ENCODE data around the gene NEURL4.

Gene NEURL4

DNA sequence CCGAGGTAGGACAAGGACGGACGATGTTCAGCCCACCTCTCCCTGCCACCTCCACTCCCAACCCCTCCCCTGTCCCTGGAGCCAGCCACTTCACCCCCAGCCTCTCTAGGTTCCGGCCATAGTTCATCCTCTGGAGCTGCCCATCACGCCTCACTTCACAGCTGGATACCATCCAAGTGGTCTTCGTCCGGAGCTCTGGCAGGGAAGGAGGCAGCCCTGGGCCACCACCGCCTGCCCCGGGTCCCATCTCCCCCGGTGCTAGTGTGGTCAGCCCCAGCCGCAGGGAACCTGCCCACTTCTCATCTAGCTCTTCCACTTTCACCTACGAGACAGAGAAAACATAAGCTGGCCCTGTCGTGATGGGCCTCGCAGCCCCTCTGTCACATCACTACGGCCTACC, 7.7 kb downstream of the NEURL4 start:
- DNase-seq = no peak

DNA sequence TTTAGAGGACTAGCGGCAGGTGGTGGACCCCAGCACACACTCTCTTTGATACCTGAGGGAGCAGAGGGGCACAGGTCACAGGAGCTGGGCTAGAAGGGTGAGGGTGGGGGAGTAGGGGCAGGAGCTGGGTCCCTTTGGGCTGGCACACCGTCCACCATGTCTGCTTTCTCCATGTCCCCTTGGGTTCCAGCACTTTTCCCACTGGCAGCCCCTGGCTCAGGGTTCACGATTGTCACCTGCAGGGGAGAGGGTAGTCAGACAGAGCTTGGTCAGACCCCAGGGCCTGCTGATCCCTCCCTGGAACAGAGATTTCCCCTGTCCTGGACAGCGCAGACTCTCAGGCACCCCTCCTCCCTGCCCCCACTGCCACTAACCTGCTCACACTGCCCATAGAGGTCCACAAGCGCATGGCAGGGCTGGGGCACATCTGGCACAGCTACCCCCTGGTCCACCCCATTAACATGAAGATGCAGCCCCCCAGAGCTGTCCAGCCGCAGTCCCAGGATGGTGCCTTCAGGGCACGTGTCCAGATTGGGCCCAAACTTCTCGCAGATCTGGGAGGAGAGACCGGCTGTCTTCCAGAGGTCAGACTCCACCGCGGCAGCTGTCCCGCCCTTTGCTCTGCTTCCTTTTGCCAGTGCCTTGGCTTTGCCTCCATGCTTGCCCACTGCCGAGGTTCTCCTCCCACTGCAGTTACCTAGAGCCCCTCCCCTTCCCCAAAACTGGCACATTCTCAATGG, 10.8 kb downstream of the NEURL4 start:
- no peak for DNase-seq

DNA sequence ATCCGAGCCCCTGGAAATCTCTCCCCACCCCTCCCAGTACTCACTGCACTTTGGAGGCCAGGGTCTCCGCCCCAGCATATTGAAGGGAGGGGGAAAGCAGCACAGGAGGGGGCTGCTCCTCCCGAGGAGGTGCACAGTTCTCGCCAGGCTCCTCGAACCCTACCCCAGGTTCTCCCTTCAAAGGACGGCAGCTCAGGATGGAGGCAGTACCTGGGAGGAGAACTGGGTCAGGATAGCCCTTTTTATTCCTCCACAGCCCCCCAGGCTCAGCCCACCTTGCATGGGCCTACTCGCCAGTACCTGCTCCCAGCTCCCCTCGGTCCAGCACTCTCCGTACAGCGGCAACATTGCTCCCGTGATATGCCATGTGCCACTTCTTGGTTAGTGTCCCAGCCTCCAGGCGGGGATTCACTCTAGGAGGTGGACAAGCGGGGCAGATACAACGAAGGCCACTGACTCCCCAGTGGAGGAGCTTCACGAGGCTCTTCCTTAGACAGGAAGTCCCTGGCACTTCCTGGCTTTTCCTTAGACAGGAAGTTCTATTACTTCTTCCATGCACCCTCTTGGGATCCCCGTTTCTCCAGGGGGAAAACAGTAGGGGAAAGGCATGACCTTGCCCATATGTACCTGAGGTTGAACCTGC, 11.9 kb downstream of the NEURL4 start:
- no peak for DNase-seq

DNA sequence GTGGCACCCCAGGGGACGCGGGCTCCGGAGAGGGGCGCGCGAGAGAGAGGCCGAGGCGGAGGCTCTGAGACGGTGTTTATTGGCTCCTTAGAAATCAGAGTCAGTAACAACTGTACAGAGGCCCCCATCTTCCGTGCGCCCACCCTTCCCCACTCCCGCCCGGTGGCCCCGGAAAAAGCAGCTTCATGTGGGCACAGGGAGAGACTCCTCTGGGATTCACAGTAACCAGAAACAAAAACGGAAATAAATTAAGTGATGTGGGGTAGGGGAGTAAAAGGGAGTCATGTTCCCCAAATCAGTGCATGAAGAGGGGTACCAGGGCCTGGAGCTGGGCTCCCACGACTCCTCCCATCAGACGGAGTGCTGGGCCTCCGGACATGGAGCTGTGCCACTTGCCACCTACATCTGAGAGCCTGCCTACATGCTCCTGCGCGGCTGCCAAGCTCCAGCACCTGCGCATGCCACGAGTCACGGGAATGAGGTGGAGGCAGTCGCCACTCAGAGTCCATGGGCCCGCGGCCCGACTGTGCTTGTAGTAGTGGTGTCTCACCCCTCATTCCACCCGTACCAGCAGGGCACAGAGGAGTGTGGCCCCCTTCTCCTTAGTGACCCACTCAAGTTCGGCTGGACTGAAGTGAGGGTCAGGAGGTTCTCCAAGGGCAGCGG, 13.4 kb downstream of the NEURL4 start:
- DNase-seq = peak; percentile 3

DNA sequence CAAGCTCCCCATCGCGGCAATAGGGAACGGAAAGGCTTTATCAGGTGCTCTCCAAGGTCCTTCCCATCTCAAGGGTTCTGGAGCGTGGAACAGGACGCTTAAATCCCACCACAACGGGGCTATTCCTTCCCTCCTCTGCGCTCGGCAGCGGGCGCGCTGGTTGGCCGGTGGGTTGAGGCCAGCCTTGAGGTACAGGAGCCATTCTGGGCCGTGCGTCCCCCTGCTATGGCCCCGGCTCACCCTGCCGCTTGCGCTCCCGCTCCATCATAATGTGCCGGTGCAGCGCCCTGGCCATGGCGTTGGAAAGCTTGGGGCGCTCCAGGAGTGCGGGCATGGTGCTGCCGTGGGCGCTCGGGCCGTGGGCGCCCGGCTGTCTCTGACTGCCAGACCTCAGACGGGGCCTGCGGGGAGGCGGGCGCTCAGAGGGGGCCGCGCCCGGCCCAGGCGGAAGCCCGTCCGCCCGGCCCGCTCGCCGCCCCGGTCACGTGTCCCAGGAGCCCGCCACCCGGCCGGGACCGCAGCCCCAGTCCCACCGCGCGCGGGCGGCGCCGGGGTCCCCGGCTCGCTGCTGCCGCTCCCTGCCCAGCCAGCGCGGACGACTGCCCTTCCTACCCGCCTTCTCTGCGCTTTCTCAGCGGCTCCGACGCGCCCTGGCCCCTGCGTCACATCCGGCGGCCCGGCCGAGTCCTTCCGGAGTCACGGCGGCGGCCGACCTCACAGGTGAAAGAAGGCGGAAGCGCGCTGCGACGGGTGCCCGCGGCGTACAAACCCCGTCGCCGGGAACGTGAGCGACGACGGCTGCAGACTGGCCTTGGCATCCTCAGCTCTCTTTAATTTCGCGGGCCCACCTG, 14.2 kb downstream of the NEURL4 start, which contains the start of gene GPS2:
TSS of gene GPS2 (minus strand) at position 642 of the 851 bp plus-strand sequence. CDS start at position 334, 308 bp downstream.
- peak; percentile 63 for DNase-seq

DNA sequence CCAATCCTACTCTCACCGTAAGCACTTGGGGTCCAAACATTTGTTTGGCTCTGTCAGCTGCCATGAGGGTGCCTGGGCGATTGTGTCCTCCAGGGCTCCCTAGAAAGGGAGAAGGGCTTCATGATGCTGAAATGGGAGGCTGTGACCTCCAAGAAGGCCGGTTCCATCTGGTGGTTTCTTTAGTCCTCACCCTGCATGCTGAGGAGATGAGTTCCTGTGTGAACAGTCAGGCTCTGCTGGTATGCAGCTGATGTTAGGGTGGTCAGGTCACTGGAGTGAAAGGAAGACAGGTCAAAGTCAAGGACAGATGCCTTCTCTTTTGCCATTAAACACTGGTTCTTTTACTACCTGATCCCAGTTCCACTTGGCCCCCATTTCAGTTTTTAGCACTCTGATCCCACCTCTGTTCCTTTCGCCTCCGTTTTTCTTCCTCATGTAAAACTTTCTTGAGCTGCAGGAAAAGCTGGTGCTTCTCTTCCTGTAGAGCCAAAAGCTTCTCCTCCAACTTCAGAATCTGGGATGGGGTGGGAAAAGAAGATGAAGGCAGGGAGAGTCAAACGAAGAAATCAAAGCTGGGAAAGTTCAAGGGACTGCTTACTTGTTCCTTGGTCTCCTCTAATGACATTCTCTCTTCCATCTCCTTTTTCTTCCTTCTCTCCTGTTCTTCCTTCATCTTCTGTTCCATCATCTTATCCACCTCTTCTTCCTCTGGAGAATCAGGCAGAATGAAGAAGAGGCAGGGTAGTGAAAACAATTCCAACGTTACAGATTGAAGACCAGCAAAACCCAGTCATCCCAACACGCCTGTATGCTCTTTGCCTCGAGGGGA, 15.0 kb downstream of the NEURL4 start:
- DNase-seq = no peak

DNA sequence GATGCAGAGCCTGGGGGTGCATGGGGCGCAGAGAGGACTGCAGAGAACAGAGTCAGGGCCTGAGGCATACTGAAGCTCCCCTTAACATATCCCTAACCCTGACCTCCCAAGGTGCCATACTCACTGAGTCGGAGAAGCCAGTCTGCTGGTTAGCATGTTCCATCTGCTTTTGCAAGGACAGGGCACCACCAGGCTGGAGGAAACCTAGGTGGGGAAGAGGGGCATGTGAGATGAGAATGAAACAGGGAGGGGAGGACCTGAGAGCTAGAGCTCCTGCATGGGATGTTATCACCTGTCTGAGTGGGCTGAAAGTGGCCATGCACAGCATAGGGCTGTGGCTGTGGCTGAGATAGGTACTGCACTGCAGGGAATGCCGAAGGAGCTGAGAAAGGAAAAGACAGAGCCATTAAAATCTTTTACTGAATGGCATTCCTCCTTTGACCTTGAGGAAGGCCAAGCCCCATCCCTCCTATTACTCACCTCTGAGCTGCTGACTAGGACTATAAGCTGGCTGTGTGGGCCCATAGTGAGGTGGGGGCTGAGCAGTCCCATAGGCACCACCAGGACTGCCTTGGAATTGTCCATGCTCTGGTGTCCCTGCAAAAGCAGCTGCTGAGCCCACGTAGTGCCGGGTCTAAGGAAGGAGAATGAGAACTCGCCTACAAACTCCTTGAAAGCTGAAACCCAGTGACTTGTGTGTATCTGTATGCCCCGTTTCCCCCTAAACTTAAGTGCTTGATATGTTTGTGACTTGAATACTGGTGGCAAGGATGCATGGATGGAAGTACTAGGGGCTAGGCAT, 15.8 kb downstream of the NEURL4 start:
- no peak for DNase-seq

DNA sequence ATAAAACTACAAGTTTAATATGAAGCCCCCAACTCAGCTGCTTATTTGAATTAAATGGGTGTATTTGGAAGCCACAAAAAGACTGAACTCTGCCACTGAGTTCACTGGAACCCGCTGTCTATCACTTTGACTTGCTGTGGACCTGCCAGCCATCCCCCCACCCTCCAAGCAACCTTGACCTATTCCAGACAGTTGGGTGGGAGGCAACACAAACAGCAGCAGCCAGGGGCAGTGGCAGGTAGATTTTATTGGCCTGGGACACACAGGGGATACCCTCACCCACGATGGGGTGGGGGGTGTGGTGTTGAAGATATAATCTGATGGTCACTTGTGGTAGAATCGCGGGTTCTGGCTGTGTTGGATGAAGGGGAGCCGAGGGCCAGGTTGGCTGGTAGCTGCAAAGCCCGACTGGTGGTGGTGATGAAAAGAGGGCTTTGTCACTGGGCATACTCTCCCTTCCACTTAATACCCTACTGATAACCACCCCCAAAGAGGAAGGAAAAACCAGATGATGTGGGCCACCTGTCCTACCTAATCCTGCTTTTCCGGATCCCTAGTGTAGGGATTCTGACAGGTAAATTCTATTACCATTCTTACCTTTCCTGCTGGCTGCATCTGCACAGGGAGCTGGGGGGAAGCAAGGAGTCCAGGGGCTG, 16.6 kb downstream of the NEURL4 start:
- no peak for DNase-seq

DNA sequence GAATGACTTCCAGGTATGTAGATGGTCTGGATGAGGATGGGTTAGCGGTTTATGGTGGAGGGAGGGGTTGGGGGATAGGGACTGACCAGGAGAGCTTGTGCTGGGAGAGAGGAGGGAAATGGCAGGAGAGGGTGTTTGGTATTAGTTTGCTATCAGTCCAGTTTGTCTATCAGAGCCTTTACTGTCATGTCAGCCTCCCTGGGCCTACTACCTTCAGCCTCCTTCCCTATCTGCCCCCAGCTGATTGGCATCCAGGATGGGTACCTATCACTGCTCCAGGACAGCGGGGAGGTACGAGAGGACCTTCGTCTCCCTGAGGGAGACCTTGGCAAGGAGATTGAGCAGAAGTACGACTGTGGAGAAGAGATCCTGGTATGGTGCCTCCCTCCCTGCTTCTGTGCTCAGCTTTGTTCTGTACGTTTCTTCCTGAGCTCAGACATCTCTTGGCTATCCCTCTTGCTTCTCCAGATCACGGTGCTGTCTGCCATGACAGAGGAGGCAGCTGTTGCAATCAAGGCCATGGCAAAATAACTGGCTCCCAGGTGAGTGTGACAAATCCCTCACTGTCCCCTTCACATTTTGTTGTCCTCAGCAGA, 17.9 kb downstream of the NEURL4 start:
- no peak for DNase-seq

DNA sequence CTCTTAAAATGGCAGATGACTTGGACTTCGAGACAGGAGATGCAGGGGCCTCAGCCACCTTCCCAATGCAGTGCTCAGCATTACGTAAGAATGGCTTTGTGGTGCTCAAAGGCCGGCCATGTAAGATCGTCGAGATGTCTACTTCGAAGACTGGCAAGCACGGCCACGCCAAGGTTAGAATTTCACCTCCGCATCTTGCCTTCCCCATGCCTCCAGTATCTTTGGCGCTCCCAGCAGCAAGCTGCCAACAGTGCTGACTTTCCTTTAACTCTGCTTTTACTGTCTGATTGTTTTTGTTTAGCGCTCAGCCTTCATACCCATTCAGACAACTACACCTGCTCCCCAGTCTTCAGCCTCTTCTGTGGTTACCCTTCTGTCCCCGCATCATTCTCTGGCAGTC, 19.5 kb downstream of the NEURL4 start:
- DNase-seq = no peak

DNA sequence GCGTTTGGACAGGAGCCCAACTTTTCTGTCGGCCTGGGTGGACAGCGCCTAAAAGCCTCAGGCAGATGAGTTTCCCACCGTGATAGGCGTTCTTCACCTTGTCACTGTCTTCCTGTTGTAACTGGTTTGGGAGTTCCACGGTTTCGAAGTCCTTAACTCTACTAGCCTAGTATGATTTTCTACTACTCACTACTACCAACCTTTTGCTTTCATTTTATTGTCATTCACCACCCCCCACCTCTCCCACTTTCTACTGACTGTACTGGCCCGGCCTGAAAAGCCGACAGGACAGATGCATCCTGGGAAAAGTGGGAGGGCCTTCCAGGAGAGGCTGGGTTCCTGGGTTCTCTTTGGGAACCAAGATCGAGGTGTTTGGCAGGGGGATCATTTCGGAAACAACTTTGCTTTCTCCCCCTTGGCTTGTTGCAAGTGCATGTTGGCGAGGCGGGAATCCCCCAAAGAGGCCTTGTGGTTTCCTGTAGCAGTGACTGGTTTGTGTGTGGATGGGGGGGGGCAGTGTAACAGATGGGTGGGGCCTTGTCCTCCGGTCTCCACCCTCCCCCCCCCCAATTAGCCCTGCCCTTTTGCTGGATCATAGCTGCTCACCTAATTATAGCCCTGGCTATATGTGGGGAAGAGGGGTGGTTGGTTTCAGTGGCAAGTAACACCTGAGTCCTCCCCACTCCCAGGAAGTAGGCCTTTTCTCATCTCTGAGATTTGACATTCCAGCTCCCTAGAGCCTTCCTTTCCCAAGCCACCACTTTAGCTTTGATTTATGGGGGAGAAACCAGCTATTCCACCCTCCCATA, 20.3 kb downstream of the NEURL4 start:
- DNase-seq = peak; percentile 68

DNA sequence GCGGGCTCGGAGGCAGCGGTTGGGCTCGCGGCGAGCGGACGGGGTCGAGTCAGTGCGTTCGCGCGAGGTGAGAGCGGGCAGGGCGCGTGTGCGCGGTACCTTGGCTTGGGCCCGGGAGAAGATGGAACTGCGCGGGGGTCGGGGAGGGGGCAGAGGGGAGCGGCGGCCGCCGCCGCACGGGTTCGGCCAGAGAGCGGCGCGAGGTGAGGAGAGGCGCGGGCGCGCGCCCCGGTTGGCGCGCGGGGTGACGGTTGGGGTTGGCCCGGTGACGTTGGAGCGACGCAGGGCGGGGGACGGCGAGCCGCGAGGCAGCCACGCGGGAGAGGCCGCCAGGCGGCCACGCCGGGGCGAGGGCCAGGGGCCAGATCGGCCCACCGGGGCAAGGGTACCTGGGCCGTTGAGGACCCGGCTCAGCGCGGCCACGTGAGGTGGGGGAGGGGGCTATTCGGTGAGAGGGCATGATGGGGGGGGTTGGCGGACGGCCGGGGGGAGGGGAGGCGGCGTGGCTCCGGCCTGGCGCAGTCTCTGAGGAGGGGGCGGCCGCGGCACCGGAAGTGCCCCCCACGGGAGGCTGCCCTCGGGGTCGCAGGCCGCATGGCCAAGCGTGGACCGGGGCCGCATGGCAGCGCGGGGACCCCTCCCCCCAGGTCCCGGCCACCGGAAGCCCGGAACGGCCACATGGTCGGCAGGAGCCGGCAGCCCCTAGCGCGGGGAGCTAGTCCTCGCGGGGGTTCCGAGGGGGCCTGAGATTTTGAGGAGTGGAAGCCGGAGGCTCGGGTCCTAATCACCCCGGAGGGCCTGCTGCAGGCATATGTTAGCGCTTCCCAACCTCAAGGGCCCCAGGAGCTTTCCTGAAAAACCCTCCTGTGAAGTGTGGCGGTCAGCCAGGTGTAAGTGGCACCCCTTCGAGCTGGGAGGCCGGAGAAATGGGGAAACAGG, 21.2 kb downstream of the NEURL4 start:
- no peak for DNase-seq

DNA sequence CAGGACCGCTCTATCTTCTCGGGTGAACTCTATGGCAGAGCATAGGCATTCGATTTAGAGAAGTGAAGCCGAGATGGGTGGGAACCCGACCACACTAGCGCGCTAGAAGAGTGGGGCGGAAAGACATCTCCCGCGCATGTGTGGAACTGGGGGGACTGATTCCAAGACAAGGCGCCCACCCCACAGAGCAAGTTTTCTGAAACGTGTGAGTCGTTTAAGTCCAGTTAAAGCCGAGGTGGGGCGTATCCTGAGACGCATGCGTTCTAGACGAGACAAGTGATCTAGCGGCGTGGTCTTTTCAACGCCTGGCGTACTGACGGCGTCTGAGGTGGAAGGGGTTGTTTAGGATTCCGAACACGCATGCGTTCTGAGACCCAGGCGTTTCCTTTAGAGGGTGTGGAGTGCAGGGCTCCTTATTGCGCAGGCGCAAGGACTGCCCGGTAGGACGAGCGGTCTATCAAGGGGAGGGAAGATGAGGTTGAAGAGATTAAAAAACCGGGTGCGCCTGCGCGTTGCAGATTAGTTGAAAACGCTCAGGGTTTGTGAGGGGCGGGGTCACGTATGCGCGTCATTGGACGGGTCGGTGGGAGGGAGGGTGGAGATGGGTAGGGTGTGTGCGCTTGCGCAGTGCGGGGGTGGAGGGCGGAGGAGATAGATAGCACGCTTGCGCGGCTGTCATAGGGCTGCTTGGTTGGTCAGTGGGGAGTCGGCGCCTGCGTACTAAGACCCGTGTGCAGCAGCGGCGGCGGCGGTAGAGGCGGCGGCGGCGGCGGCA, 22.0 kb downstream of the NEURL4 start, which contains the start of gene EIF5A:
TSS of gene EIF5A (plus strand) at position 718 of the 775 bp plus-strand sequence. CDS start 2,008 bp downstream, outside the sequence.
- peak; percentile 97 for DNase-seq

DNA sequence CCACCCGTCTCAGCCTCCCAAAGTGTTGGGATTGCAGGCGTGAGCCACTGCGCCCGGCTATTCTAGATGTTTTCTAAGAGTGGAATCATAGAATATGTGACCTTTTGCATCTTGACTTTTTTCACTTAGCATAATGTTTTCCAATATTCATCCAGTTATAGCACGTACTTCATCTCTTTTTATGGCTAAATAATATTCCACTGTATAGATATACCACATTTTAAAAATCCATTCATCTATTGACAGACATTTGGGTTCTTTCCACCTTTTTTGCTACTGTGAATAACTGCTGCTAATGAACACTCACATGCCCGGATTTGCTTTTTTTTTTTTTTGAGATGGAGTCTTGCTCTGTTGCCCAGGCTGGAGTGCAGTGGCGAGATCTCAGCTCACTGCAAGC, 25.0 kb downstream of the NEURL4 start:
- DNase-seq = no peak

DNA sequence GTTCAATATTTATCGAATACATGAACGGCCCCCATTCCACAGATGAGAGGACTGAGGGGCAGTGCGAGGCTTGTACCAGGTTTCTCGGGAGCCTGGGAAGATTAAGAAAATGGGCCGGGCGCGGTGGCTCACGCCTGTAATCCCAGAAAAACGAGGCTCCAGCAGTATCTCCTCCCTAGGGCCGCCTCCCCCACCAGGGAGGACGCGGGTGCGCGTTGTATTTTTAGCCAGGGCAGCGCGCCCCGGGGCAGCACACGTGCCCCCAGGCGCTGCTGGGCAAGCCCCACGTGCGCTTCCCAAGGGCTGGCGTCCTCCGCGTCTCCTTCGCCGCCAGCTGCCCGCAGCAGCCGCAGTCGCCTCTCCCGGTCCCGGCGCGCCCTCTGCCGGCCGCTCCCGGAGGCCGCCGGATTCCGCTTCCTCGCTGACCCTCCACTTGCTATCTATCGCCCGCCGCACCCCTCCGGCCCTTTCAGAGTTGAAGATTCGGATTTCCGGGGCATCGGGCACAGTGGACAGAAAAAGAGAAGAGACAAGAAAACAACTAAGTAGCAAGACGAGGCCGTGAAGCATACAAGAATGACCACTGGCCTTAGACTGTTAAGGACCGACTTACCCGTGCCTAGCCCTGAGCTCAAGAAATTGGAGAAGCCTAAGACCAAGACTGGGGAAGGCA, 32.8 kb downstream of the NEURL4 start:
- DNase-seq = peak; percentile 39
